ENCODE results near the gene ST6GAL1.

ST6GAL1 gene

DNA sequence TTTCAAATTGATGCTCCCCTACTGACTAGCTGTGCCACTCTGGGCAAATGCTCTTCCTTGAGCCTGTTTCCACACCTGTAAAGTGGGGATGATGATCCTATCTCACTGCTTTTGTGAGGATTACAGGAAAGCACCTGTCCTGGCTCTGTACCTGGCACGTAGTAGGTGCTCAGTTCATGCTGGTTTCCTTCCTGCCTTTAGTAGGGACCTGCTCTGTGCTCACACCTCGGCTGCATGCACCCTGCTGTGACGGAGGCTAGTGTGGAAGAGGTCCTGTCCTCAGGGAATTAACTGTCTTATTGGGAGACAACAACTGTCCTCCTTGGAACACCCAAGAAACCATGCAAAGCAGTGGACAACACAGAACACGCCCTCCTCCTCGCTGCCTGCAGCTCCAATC is 147.2 kb downstream of the ST6GAL1 start:
- DNase-seq (ENCODE audit: low spot score), result no peak

DNA sequence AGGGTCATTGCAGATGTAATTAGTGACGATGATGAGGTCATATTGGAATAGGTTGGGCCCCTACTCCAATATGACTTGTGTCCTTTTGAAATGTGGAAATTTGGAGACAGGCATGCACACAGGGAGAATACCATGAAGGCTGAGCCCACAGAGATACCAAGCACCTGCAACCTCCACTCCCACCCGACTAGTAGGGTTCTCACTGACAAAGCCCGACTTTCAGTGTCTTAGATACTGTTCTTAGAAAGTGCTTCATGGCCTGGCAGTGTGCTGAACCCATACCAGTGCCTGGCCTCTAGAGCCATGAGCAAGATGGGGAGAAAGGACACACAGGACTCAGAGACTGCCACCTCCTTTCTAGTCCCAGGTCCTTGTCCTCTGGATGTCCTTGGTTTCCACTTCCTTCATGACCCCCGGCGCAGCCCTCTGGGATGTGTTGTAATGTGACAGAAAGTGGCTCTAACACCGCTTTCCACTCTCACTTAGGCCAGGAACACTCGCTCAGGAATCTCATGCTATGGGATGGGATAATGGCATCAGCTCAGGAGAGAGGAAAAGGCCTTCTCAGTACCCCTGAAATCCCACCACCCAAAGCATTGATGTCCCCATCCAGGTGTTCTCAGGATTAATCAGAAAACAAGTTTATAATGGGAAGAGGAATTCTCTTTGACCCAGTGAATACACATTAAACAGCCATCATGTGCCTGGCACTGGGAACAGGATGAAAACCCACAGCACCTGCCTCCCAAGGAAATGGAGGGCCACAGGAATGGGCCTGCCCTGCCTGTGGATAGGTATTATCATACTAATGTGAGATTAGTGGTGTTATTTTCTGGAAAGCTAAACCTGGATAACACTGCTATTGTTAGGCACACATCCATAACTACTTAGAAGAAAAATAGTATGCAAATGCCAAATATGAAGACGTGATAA is 149.0 kb downstream of the ST6GAL1 start:
- no peak for DNase-seq (ENCODE audit: low spot score)

DNA sequence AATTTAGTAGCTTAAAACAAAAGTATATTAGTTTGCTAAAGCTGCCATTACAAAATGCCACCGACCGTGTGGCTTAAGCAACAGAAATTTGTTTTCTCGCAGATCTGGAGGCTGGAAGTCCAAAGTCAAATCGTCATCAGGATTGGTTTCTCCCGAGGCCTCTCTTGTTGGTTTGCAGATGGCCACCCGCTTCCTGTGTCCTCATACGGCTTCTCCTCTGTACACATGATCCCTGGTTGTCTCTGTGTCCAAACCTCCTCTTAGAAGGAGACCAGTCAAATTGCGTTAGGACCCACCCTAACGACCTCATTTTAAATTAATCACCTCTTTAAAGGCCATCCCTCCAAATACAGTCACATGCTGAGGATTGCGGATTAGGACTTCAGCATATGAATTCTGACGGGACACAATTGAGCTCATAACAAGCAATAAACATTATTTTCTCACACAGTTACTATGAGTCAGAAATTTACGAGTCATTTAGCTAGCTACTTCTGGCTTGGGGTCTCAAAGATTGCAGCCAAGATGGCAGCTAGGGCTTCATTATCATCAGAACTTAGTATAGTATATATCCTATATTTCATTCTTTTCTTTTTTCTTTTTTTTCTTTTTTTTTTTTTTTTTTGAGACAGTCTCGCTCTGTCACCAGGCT is 150.6 kb downstream of the ST6GAL1 start:
- no peak for DNase-seq (ENCODE audit: low spot score)

DNA sequence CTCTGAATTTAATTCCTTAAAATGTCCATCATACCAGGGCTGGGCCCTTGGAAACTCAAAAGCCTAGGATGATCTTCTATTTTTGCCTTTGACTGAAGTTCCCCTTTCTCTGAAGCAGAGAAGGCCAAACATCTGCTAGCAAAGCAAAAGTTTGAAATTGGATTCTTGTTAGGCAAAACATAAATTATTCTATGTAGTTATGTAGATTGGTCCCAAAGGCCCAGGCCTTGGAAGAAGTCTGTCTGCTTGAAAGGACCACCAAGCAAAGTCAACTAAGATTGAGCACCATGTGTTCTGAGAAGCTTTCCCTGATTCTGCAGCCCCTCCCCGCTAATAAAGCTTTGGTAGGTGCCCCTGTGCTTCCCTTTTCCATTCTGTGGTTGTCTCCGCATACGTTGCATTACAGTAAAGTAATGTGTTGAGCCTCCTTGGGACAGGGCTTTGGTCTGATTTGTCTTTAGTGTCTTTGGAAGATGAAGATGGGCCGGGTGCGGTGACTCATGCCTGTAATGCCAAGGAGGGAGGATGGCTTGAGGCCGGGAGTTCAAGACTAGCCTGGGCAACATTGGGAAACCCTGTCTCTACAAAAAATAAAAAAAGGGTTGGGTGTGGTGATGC is 152.5 kb downstream of the ST6GAL1 start:
- DNase-seq (ENCODE audit: low spot score), result no peak

DNA sequence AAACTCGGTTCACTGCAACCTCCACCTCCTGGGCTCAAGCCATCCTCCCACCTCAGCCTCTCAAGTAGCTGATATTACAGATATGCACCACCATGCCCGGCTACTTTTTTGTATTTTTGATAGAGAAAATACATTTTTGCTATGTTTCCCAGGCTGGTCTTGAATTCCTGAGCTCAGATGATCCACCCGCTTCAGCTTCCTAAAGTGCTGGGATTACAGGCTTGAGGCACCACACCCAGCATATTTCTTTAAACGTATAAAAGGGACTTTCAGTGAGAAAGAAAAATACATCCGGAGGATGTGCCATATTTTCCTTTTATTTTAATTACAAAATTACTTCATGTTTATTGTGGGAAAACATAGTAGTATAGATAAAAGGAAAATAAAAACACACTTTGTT is 153.8 kb downstream of the ST6GAL1 start:
- no peak for DNase-seq (ENCODE audit: low spot score)

DNA sequence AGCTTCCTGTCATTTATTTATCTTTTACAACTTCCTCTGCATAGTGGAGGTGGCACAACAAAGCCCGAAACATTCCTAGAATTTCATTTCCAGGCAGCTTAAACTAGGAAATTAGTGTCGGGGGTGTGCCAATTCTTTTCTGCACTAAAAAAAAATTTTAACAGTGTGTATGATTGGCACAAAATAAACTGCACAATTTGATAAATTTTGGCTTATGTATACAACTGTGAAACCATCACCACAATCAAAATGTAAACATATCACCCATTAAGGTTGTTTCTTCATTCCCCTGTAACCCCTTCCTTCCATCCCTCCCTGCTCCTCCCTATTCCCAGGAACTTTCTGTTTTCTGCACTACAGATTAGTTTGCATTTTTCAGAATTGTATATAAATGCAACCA is 154.3 kb downstream of the ST6GAL1 start:
- DNase-seq (ENCODE audit: low spot score), result no peak

DNA sequence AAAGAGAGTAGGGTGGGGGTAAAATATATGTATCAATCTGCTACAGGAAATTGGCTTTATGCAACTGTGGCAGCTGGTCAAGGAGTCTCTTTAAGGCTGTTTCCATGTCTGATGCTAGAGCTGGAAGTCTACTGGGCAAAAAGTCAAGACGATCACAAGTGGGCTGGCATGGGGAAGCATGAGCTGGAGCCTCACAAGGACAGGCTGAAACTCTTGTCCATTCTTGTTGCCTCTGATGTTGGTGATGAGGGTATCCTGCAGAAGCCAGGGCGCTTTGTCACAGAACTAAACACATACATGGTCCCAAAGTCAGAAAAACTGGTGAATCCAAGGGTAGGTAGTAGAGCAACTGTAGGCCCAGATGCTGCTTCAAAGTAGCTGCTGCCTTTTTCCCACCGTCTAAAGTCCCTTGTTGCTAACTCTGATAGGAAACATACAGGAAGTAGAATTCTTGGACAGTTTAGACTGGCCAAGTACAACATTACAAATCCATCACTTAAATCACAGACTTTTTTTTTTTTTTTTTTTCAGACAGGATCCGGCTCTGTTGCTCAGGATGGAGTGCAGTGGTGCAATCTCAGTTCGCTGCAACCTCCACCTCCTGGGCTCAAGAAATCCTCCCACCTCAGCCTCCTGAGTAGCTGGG is 154.8 kb downstream of the ST6GAL1 start:
- DNase-seq (ENCODE audit: low spot score), result no peak

DNA sequence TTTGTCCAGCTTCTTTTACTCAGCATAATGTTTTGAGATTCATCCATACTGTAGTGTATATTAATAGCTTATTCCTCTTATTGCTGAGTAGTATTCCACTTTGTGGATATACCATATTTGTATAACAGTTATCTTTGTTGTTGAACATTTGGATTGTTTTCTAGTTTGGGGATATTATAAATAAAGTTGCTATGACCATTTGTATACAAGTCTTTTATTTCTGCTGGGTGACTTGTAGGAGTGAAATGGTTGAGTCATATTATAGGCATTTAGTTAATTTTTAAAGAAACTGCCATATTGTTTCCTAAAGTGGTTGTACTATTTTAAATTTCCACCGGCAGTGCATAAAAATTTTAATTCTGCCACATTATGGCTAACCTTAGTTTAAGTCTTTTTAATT is 155.6 kb downstream of the ST6GAL1 start:
- DNase-seq (ENCODE audit: low spot score), result no peak

DNA sequence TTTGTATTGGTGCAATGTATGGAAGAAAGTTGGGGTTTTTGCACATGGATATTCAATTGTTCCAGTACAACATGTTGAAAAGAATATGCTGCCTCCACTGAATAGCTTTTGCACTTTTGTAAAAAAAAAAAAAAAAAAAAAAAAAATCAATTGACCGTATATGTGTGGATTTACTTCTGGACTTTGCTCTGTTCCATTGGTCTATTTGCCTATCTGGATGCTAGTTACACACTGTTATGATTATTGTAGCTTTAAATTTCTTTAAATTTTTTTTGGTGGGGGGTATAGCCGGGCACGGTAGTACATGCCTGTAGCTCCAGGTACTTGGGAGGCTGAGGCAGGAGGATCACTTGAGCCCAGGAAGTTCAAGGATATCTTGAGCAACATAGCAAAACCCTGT is 156.5 kb downstream of the ST6GAL1 start:
- DNase-seq (ENCODE audit: low spot score), result no peak

DNA sequence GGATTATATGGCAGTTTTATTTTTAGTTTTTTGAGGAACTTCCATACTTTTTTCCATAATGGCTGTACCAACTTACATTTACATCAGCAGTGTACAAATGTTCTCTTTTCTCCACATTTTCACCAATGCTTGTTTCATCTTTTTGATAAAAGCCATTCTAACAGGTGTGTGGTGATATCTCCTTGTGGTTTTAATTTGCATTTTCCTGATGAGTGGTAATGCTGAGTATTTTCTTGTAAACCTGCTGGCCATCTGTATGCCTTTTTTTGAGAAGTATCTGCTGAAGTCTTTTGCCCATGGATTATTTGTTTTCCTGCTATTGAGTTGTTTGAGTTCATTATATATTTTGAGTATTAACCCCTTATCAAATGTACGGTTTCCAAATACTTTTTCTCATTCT is 158.4 kb downstream of the ST6GAL1 start:
- no peak for DNase-seq (ENCODE audit: low spot score)

DNA sequence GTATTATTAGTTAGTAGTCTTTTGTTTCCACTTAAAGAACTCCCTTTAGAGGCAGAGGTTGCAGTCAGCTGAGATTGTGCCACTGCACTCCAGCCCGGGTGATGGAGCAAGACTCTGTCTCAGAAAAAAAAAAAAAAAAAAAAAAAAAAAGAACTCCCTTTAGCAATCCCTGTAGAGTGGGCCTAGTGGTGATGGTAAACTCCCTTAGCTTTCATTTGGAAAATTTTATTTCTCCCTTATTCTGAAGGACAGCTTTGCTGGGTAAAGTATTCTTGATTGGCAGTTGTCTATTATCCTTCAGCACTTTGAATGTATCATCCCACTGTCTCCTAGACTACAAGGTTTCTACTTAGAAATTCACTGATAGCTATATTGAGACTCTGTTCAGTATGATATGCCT is 163.0 kb downstream of the ST6GAL1 start:
- no peak for DNase-seq (ENCODE audit: low spot score)

DNA sequence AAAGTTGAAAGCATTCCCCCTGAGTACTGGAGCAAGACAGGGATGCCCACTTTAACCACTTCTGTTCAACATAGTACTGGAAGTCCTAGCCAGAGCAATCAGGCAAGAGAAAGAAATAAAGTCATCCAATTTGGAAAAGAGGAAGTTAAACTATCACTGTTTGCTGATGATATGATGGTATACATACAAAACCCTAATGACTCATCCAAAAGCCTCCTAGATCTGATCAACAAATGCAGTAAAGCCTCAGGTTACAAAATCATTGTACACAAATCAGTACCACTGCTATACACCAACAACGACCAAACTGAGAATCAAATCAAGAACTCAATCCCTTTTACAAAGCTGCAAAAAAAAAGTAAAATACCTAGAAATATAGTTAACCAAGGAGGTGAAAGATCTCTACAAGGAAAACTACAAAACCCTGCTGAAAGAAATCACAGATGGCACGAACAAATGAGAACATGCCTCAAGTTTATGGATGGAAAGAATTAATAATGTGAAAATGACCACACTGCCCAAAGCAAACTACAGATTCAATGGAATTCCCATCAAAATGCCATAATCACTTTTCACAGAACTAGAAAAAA is 168.7 kb downstream of the ST6GAL1 start:
- DNase-seq (ENCODE audit: low spot score), result no peak

DNA sequence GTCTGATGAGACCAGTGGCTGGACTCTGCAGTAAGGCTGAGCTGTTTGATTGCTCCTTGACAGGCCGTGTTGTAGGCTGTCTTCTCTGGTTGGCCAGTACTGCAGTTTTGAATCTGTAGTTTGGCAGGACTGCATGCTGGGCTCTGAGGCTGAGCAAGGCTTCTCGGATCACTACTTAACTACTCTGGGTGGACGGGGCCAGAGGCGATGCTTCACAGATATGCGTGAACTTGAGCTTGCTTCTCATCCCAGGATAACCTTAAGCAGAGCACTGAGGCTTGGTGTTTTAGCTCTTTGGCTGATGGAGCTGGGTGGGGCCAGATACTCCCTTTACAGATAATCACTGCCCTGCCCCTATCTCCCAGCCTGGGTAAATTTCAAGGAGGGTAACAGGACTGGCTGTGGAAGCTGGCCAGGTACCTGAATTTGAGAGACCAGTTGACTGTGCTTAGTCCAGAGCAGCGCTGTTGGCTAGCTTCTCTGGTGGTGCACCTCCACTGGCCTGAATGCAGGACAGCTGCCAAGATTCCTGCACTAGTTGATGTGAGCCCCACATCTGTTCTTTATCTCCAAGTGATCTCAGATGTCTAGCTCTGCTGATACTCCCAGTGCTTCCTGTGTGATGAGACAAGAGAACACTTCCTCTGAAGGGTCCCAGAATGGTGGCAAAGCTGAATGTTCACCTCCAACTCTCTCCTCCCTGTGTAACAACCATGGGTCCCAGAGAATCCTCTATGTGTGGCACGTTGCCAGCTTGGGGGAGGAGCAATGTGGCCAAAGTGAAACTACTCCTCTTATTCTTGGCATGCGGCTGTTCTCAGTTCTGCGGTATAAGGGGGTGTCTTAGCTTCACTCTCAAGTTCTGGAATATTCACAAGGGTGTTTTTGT is 171.1 kb downstream of the ST6GAL1 start:
- no peak for DNase-seq (ENCODE audit: low spot score)

DNA sequence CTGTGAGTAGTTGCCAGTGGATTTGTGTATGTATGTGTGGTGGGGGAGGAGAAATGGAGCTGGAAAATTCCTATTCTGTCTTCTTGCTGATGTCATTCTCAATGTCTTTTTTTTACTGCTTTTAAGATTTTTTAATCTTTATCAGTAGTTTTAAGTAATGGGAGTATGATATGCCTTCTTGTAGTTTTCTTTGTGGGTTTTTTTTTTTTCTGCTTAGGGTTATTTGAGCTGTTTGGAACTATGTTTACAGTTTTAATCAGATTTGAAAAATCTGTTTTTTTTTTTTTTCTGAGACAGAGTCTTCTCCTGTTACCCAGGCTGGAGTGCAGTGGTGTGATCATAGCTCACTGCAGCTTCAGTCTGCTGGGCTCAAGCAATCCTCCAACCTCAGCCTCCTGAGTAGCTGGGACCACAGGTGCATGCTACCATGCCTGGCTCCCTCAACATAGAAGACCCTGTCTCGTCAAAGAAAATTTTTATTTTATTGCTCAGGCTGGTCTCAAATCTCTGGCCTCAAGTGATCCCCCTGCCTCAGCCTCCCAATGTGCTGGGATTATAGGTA is 171.8 kb downstream of the ST6GAL1 start:
- no peak for DNase-seq (ENCODE audit: low spot score)

DNA sequence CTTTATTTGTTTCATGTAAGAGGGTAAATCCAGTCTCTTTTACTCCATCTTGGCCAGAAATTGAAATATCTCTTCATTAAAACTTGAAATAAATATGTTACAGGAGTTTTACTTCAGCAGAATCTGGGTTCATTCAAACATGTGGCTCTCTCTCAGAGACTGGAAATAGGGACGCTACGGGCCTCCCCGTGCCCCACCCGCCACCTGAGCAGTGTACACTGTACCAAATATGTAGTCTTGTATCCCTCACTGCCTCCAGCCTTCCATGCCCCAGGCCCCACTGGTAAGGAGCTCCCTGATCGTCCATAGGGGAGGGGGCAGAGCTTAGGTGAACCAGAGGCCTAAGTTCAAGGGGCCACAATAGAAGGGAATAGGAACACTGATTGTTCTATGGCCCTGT is 172.9 kb downstream of the ST6GAL1 start:
- no peak for DNase-seq (ENCODE audit: low spot score)

DNA sequence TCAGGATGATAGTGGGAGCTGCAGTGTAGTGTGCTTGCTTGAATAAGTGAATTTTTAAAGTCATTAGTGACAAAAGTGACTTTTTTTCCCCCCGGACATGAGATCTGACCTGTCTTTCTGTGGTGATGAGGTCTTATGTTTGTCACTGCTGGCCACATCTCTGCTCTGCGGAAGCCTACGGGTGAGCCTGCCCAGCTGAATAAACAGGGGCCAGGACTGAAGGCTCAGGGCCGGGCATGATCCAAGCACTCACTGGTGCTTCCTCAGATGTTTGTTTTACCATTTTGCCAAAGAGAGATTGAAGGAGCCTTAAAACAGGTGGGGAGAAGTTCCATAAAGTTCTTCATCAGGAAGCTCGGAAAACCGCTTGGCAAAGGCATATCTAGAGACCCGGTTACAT is 174.0 kb downstream of the ST6GAL1 start:
- DNase-seq (ENCODE audit: low spot score), result no peak

DNA sequence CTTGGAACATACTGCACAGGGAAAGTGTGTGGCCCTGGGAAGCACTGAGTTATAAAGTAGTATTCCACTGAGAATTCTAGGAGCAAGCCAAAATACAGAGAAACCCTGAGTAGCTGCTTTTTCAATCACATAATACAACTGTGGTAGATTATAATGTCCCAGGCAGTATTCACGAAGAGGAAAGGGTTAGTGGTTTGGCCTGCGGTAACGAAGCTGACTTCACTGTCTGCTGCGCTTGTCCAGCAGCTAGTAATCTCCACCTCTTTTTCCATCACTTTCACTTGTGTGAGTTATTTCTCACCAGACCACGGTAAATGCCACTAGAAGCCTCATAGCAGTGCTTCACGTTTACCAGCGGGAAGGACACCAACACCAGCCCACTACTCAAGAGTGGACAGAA is 174.6 kb downstream of the ST6GAL1 start:
- DNase-seq (ENCODE audit: low spot score), result no peak

DNA sequence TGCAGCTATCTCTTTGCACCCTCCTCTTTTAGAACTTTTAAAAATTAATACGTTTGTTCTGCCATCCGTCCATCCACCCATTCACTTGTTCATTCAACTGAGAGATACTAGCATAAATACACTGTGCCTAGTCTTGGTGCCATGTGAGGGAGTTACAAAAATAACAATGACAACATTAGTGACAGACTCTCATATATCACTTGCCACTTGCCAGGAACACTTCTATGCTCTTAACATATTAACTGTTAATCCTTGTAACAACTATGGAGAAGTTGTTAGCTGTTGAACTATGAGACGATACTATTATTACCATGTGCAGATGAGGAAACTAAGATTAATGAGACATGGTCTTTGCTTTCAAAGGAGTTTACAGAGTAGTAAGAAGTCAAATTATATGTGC is 175.4 kb downstream of the ST6GAL1 start:
- no peak for DNase-seq (ENCODE audit: low spot score)

DNA sequence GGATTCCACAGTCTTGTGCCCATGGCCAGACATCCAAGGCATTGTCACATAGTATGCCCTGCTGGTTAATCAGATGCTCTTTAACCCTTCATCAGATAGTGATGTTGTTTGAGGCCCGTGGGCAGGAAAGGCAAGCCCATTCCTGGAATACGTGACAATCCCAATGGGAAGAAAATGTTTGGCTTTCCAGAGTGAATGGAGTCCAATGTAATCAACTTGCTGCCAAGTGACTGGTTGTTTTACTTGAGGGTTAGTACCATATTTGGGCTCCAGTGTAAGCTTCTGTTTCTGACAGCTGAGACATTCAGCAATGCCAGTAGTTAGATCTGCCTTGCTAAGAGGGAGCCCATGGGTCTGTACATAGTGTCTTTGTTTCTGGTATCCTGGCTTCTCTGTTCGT is 177.7 kb downstream of the ST6GAL1 start:
- DNase-seq (ENCODE audit: low spot score), result no peak

DNA sequence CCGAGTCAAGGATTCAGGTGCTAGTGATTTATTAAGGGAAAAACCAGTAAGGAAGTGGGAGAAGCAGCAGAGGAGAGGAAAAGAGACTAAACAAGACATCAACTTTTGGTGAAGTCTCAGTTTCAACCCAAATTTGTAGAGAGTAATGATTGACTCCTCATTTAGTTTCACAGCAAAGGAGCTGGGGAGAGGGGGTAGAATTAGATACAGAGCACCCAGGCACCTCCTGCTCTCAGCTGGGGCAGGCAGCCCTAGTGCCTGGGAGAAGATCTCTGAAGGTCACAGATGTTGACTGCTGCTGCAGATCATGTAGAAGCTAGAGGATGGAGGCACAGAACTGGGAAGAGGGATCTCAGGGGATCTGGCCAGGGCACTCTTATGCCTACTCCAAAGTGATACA is 179.8 kb downstream of the ST6GAL1 start:
- no peak for DNase-seq (ENCODE audit: low spot score)

All from ecto neural progenitor cell (in vitro differentiated cells).